Stimulated activated CD8-positive, alpha-beta memory T cell treated with anti-CD3 and anti-CD28 coated beads, Interleukin-7, amount 100 ng/mL, for 24 hours (primary cell): Measurements from ENCODE around the gene ATG4C.
"Not testable (repeated sequence)": the region's sequence is repeated elsewhere in the genome, so short reads cannot be mapped to it uniquely, and the experiment has no call there.

ENCODE experiments used
- DNase-seq: peaks from one replicate; pipeline ENCODE4 v3.0.0-alpha.2; 2020; ENCODE audit warnings: low read depth

Gene ATG4C

GRCh38 chr1:62774971-62775595 is 8.8 kb upstream of the ATG4C start:
- DNase-seq, result no peak

GRCh38 chr1:62778208-62778607 is 5.7 kb upstream of the ATG4C start:
- DNase-seq, result no peak

- DNase-seq, result no peak
Measured at GRCh38 chr1:62781841-62782543, 1.9 kb upstream of the ATG4C start.

- not testable (repeated sequence) for DNase-seq
Measured at GRCh38 chr1:62782544-62783212, 1.3 kb upstream of the ATG4C start.

GRCh38 chr1:62784509-62785365 is 805 bp downstream of the ATG4C start:
- no peak for DNase-seq

GRCh38 chr1:62790716-62791115 is 6.8 kb downstream of the ATG4C start:
- DNase-seq, result no peak

- no peak for DNase-seq
Measured at GRCh38 chr1:62794053-62794452, 10.1 kb downstream of the ATG4C start.

GRCh38 chr1:62796221-62796620 is 12.3 kb downstream of the ATG4C start:
- no peak for DNase-seq

- DNase-seq, result no peak
Measured at GRCh38 chr1:62799688-62800087, 15.8 kb downstream of the ATG4C start.

GRCh38 chr1:62800281-62800680 is 16.3 kb downstream of the ATG4C start:
- DNase-seq, result no peak

- no peak for DNase-seq
Measured at GRCh38 chr1:62800825-62801306, 16.9 kb downstream of the ATG4C start.

GRCh38 chr1:62809788-62810187 is 25.9 kb downstream of the ATG4C start:
- no peak for DNase-seq

GRCh38 chr1:62810420-62811274 is 26.7 kb downstream of the ATG4C start:
- no peak for DNase-seq

GRCh38 chr1:62823556-62823955 is 39.6 kb downstream of the ATG4C start:
- DNase-seq, result no peak

GRCh38 chr1:62826901-62827300 is 43.0 kb downstream of the ATG4C start:
- no peak for DNase-seq

- DNase-seq, result not testable (repeated sequence)
Measured at GRCh38 chr1:62827786-62828185, 43.9 kb downstream of the ATG4C start.

- no peak for DNase-seq
Measured at GRCh38 chr1:62832276-62832675, 48.3 kb downstream of the ATG4C start.

- DNase-seq, result no peak
Measured at GRCh38 chr1:62833529-62833928, 49.6 kb downstream of the ATG4C start.

- DNase-seq, result no peak
Measured at GRCh38 chr1:62834400-62834961, 50.5 kb downstream of the ATG4C start.

- DNase-seq, result no peak
Measured at GRCh38 chr1:62836856-62837540, 53.1 kb downstream of the ATG4C start.
